Smooth muscle cell (in vitro differentiated cells): ENCODE measurements around the gene WDHD1. TPM values are rescaled to one million over a fixed set of nuclear protein-coding genes. Genes with fewer than 3 reads are reported as not detected.
A peak's percentile ranks its signal among the peaks of the same experiment; 100 is the strongest.
"Not testable (repeated sequence)": the region's sequence is repeated elsewhere in the genome, so short reads cannot be mapped to it uniquely, and the experiment has no call there.

Source experiments
- DNase-seq: peaks from one replicate; lab custom pipeline; 2025; ENCODE audit not compliant: unreplicated experiment; lab: John Stamatoyannopoulos, UW
- H2AFZ ChIP-seq: fragments of 200-600 bp; sonication (generic); 2 replicates; pipeline ENCODE4 v1.6.0; 2016; ENCODE audit warnings: antibody characterized with exemption, low read depth, mild to moderate bottlenecking
- H3F3A ChIP-seq: fragments of 200-600 bp; sonication (generic); 2 replicates; pipeline ENCODE4 v1.6.0; 2017; ENCODE audit warnings: antibody characterized with exemption, low read depth
- H3K27ac ChIP-seq: fragments of 200-600 bp; sonication (generic); 2 replicates; pipeline ENCODE4 v1.5.1; 2016; ENCODE audit warnings: low read depth, mild to moderate bottlenecking
- H3K27me3 ChIP-seq: fragments of 200-600 bp; sonication (generic); 2 replicates; pipeline ENCODE4 v1.6.1; 2016; ENCODE audit warnings: low read depth, mild to moderate bottlenecking
- H3K36me3 ChIP-seq: fragments of 200-600 bp; sonication (generic); 2 replicates; pipeline ENCODE4 v1.5.1; 2016; ENCODE audit warnings: low read depth
- H3K4me1 ChIP-seq: fragments of 200-600 bp; sonication (generic); 2 replicates; pipeline ENCODE4 v1.5.1; 2016; ENCODE audit warnings: low read depth
- H3K4me2 ChIP-seq: fragments of 200-600 bp; sonication (generic); 2 replicates; pipeline ENCODE4 v1.6.0; 2016; ENCODE audit warnings: mild to moderate bottlenecking
- H3K4me3 ChIP-seq: fragments of 200-600 bp; sonication (generic); 2 replicates; pipeline ENCODE4 v1.5.1; 2016; ENCODE audit warnings: mild to moderate bottlenecking
- H3K79me2 ChIP-seq: fragments of 200-600 bp; sonication (generic); 2 replicates; pipeline ENCODE4 v1.6.0; 2016; ENCODE audit warnings: low read depth, mild to moderate bottlenecking
- H3K9ac ChIP-seq: fragments of 200-600 bp; sonication (generic); 2 replicates; pipeline ENCODE4 v1.6.0; 2016; ENCODE audit warnings: low read depth
- H3K9me3 ChIP-seq: fragments of 200-600 bp; sonication (generic); replicated peaks from 2 replicates; pipeline ENCODE4 v1.5.1; 2016; ENCODE audit warnings: low read depth
- H4K20me1 ChIP-seq: fragments of 200-600 bp; sonication (generic); 2 replicates; pipeline ENCODE4 v1.6.0; 2016; ENCODE audit warnings: low read depth
- WGBS: methylation state at CpG from one replicate; pipeline ENCODE4 v1.1.7; 2016; ENCODE audit warnings: low lambda C conversion rate; 5-methylcytosine and 5-hydroxymethylcytosine counted together
- polyA plus RNA-seq: library from polyadenylated mRNA; unstranded; fragments of >200 nt; fragmentation: Nextera tagmentation; extraction: Ambion mirVana; gene quantifications from 2 replicates; pipeline ENCODE4 v1.2.1, GENCODE V29; 2016
- total RNA-seq: library from RNA; depleted of rRNA; stranded (reverse); fragments of >200 nt; gene quantifications from 2 replicates; pipeline ENCODE4 v1.2.3, GENCODE V29; 2014
- TF ChIP-seq, protein P1 (sequence below): fragments of 200-600 bp; sonication (generic); IDR thresholded peaks from 2 replicates; pipeline ENCODE4 v1.5.1; 2017; ENCODE audit warnings: borderline replicate concordance, mild to moderate bottlenecking, antibody characterized with exemption; ENCODE audit not compliant: insufficient read depth, poor library complexity, severe bottlenecking

Gene WDHD1
- total and polyA plus RNA-seq, 2 experiments from 2014 or later: 5.7 to 9.4 TPM

DNA sequence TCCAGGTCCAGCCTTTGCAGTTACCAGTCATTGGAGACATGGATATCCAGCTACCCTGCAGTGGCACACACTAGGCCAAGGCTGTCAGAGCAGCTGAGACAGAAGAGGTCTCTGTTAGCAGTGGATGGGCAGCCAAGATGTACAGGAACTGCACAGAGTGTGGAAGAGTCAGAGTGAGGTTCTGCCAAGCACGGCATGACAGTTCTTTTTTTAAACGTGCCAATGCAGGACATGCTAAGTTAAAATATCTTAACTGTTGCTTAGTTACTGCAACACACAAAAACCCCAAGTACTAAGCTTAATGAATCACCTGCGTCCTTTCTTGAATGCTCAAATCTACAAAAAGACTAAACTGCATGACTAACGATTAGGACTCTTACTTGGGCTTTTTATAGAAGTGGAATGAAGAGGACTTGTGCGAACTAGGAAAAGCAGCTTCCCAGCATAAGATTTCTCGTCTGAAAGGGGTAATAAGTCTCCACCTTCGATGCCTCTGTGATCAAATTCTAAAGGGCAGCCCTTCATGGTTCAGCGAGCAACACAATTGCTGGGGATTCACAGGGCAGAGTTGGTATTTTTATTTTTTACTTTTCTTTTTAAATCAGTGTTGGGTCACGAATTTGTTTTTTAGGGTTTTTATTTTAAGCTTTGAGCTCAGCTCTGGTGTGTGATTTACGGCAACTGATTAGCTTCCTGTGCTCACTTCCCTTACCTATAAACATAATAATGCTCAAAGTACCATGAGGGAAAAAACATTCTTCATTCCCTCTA lies 45.2 kb upstream of the WDHD1 start:
- no peak overlapping the region for H3K4me3 ChIP-seq
- H3K4me1 ChIP-seq: peaks cover 11% of the 10 kb centered on the region
- peak overlapping the region; percentile 81 for H3K9ac ChIP-seq
- H3F3A ChIP-seq: peaks cover 17% of the 10 kb centered on the region
- H3K79me2 ChIP-seq: no peaks in the 10 kb centered on the region
- no peaks in the 10 kb centered on the region for H3K9me3 ChIP-seq
- H3K36me3 ChIP-seq: no peaks in the 10 kb centered on the region
- H2AFZ ChIP-seq: no peak overlapping the region
- peak overlapping the region; percentile 70 for H3K4me2 ChIP-seq
- no peak for DNase-seq
- peaks cover 7% of the 10 kb centered on the region for H4K20me1 ChIP-seq
- WGBS: 46% methylated on average over 10 of the region's 10 CpGs
- peak overlapping the region; percentile 95 for H3K27ac ChIP-seq
- H3K27me3 ChIP-seq: no peaks in the 10 kb centered on the region
- TF ChIP-seq, protein P1, sequence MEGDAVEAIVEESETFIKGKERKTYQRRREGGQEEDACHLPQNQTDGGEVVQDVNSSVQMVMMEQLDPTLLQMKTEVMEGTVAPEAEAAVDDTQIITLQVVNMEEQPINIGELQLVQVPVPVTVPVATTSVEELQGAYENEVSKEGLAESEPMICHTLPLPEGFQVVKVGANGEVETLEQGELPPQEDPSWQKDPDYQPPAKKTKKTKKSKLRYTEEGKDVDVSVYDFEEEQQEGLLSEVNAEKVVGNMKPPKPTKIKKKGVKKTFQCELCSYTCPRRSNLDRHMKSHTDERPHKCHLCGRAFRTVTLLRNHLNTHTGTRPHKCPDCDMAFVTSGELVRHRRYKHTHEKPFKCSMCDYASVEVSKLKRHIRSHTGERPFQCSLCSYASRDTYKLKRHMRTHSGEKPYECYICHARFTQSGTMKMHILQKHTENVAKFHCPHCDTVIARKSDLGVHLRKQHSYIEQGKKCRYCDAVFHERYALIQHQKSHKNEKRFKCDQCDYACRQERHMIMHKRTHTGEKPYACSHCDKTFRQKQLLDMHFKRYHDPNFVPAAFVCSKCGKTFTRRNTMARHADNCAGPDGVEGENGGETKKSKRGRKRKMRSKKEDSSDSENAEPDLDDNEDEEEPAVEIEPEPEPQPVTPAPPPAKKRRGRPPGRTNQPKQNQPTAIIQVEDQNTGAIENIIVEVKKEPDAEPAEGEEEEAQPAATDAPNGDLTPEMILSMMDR: no peak

DNA sequence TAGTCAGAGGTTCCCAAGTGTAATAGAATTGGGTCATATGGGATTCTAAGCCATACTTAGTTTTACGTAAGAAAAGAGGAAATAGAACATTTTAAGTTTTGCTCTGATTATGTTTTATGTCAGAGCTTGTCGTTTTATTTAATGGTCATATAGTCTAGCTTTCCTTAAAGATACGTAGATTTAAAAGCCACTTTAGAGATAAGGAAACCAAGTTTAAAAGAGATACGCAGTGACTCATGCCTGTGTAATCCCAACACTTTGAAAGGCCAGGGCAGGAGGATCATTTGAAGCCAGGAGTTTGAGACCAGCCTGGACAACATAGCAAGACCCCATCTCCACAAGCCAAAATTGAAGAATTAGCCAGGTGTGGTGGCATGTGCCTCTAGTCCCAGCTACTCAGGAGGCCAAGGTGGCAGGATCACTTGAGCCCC lies 44.1 kb upstream of the WDHD1 start:
- Histone ChIP-seq H3K27ac (peak overlapping the region; percentile 95), H2AFZ (no peak overlapping the region), H3K36me3 (no peaks in the 10 kb centered on the region), H3K4me3 (no peak overlapping the region), H3K4me1 (peaks cover 11% of the 10 kb centered on the region), H3K9ac (peak overlapping the region; percentile 73), H3F3A (peaks cover 21% of the 10 kb centered on the region), H3K4me2 (peak overlapping the region; percentile 7), H3K27me3 (no peaks in the 10 kb centered on the region), H3K9me3 (no peaks in the 10 kb centered on the region), H4K20me1 (peaks cover 12% of the 10 kb centered on the region), H3K79me2 (no peaks in the 10 kb centered on the region)
- TF ChIP-seq, protein P1: no peak
- WGBS: 33% methylated on average over 4 of the region's 4 CpGs
- DNase-seq: no peak

DNA sequence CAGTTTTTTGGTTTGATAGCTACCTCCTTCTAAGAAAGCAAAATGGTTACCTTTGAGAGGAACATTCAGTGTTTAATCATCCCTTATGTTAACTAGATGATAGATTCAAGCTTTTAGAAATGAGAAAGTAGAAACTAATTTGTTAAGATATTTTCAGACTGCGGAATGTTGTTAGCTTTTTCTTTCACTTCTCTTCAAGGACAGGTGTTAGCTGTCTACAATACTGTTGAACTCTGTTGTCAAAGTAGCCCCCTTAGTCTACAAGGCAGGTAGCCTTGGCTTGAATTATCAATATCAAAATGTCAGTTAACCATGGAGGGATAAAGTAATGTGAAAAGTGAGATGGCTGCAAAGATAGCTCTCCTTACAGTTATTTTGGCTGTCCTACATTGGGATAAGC lies 39.3 kb upstream of the WDHD1 start:
- H3K9ac ChIP-seq: no peak overlapping the region
- DNase-seq: no peak
- TF ChIP-seq, protein P1: no peak
- peaks cover 56% of the 10 kb centered on the region for H4K20me1 ChIP-seq
- WGBS: 100% methylated on average over 1 of the region's 1 CpG
- peaks cover 21% of the 10 kb centered on the region for H3K36me3 ChIP-seq
- peaks cover 21% of the 10 kb centered on the region for H3K79me2 ChIP-seq
- H3K4me2 ChIP-seq: no peak overlapping the region
- H3K27me3 ChIP-seq: no peaks in the 10 kb centered on the region
- H3K27ac ChIP-seq: no peak overlapping the region
- peaks cover 26% of the 10 kb centered on the region for H3F3A ChIP-seq
- H3K4me3 ChIP-seq: no peak overlapping the region
- H3K9me3 ChIP-seq: no peaks in the 10 kb centered on the region
- no peaks in the 10 kb centered on the region for H3K4me1 ChIP-seq
- H2AFZ ChIP-seq: no peak overlapping the region

DNA sequence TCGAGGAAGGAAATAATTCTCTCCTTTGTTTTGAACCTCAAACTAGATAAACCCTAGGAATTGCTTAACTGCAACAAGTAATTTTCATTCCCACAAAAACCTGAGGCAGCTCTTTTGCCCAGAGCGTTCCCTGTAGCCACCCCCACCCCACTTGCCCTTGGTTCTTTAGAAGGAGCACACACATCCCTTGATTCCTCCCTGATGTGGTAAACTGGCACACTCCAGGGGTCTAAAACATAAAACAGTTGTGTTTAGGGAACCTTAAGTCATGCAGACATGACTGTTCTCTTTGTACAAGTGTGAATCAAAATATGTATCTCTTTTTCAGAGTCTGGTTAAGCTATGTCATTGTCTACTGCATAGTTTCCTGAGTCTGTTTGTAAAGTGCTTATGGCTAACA lies 38.5 kb upstream of the WDHD1 start:
- H3K27me3 ChIP-seq: no peaks in the 10 kb centered on the region
- H3K79me2 ChIP-seq: peaks cover 29% of the 10 kb centered on the region
- peaks cover 22% of the 10 kb centered on the region for H3F3A ChIP-seq
- TF ChIP-seq, protein P1: no peak
- no peak overlapping the region for H2AFZ ChIP-seq
- no peaks in the 10 kb centered on the region for H3K4me1 ChIP-seq
- H3K4me2 ChIP-seq: no peak overlapping the region
- peaks cover 21% of the 10 kb centered on the region for H3K36me3 ChIP-seq
- no peak overlapping the region for H3K9ac ChIP-seq
- no peak for DNase-seq
- H4K20me1 ChIP-seq: peaks cover 64% of the 10 kb centered on the region
- H3K27ac ChIP-seq: no peak overlapping the region
- H3K9me3 ChIP-seq: no peaks in the 10 kb centered on the region
- 92% methylated on average over 2 of the region's 2 CpGs for WGBS
- H3K4me3 ChIP-seq: no peak overlapping the region

DNA sequence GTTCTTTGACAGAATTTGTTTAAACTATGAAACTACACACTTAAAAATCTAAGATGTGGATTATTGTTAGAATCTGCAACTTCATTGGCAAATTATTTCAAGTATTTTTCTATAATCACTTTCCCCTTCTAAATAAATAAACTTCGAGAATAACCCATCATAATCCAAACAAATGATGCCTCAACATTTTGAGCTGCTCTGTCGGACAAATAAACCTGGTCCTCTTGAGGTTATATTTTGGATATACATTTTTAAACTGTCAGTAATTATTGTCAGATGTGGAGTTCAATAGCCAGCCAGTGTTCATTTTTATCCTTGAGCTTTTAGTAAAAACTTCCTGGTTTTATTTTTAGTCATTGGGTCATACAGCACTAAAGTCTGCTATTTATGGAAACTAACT lies 38.0 kb upstream of the WDHD1 start:
- Histone ChIP-seq H3K79me2 (peaks cover 34% of the 10 kb centered on the region), H3F3A (peaks cover 19% of the 10 kb centered on the region), H3K36me3 (peaks cover 21% of the 10 kb centered on the region), H4K20me1 (peaks cover 69% of the 10 kb centered on the region)
- not testable (repeated sequence) for H3K27ac ChIP-seq, H3K9me3 ChIP-seq, H2AFZ ChIP-seq, H3K27me3 ChIP-seq, H3K4me3 ChIP-seq, H3K4me1 ChIP-seq, H3K4me2 ChIP-seq, H3K9ac ChIP-seq, DNase-seq
- 97% methylated on average over 2 of the region's 2 CpGs for WGBS
